ENCODE data around the gene ZCCHC7.

DNA sequence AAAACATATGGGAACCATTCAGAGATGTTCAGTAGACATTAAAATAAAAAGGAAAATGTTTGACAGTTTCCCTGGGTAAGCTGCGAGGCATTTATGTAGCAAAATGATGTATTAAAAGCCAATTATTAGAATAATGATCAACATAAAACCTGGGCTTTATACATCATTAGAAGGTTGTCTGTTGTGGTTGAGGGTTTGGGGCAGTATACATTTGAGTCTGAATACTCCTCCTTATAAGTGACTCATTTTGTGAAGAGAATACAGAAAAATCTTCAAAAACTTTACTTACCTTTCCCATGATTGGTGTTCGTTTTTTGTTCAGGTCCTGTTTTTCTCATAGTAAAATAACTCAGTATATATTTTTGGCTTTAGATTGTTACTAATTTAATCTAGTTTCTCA lies 119.5 kb downstream of the ZCCHC7 start:
- TF ChIP-seq, protein P1, sequence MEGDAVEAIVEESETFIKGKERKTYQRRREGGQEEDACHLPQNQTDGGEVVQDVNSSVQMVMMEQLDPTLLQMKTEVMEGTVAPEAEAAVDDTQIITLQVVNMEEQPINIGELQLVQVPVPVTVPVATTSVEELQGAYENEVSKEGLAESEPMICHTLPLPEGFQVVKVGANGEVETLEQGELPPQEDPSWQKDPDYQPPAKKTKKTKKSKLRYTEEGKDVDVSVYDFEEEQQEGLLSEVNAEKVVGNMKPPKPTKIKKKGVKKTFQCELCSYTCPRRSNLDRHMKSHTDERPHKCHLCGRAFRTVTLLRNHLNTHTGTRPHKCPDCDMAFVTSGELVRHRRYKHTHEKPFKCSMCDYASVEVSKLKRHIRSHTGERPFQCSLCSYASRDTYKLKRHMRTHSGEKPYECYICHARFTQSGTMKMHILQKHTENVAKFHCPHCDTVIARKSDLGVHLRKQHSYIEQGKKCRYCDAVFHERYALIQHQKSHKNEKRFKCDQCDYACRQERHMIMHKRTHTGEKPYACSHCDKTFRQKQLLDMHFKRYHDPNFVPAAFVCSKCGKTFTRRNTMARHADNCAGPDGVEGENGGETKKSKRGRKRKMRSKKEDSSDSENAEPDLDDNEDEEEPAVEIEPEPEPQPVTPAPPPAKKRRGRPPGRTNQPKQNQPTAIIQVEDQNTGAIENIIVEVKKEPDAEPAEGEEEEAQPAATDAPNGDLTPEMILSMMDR (conservative IDR thresholded peaks at IDR 0.05; ENCODE audit: low read length) = no peak
- no peak for TF ChIP-seq EZH2phosphoT487 (IDR thresholded peaks at IDR 0.05; ENCODE audit: borderline replicate concordance)

Data from Loucy (cell line).